HCT116 (cell line): ENCODE measurements around the gene XDH. TPM values are rescaled to one million over a fixed set of nuclear protein-coding genes. Genes with fewer than 3 reads are reported as not detected.

Experiments used
- ATAC-seq: fragments of 200-7000 bp; cut with Tn5 transposase; 2 replicates; pipeline ENCODE4 v1.9.1; 2020; ENCODE audit warnings: mild to moderate bottlenecking, moderate library complexity
- BruUV-seq: library from RNA; stranded (reverse); fragments of 400-500 nt; replicated peaks from 2 replicates; lab custom pipeline; 2021; lab: Mats Ljungman, UMichigan
- CTCF ChIA-PET: fragments of 300-600 bp; sonication (Branson Sonifier 250); formaldehyde crosslinking; loops from one replicate; lab custom pipeline; 2021; ENCODE audit warnings: antibody characterized with exemption; lab: Charles Lee
- POLR2A ChIA-PET: fragments of 300-600, 350-600 bp; sonication (Branson Sonifier 250); formaldehyde crosslinking; loops from one replicate; lab custom pipeline; 2021; ENCODE audit warnings: antibody characterized with exemption; lab: Charles Lee
- RAD21 ChIA-PET, 2 experiments: fragments of 300-600 bp; sonication (Branson Sonifier 250); formaldehyde crosslinking; loops; one replicate each; lab custom pipeline; 2023; ENCODE audit warnings: low total read pairs in 2 of 2; ENCODE audit not compliant: uncharacterized antibody in 2 of 2, unreplicated experiment in 2 of 2, low non-redundant PET in 1 of 2; lab: Charles Lee
- DNase-seq: peaks from one replicate; pipeline ENCODE4 v3.0.0-alpha.2; 2010; ENCODE audit warnings: low read depth, low spot score
- H2AFZ ChIP-seq: fragments of 200-600 bp; shearing (Covaris generic), sonication (generic); 2 replicates; pipeline ENCODE4 v1.6.1; 2017; ENCODE audit warnings: low read depth, mixed run types, mixed read lengths, antibody characterized with exemption, low read length; ENCODE audit not compliant: poor library complexity, severe bottlenecking
- H3K27ac ChIP-seq: 2 replicates; pipeline ENCODE4 v1.5.1; 2012; ENCODE audit warnings: low read depth, low read length
- H3K27me3 ChIP-seq: fragments of 200-600 bp; sonication (generic); 2 replicates; pipeline ENCODE4 v1.6.1; 2016; ENCODE audit warnings: mixed run types, low read length, mixed read lengths; ENCODE audit not compliant: insufficient read depth
- H3K36me3 ChIP-seq, 2 experiments: fragments of 200-500 bp in 1 of 2; fragments of 200-600 bp in 1 of 2; sonication (Bioruptor generic) in 1 of 2; sonication (generic) in 1 of 2; 2 replicates each; pipeline versions ENCODE4 v1.5.1 to v1.6.1; 2014 to 2016; ENCODE audit warnings: low read length in 2 of 2, inconsistent platforms in 1 of 2, mixed read lengths in 1 of 2, mixed run types in 1 of 2; ENCODE audit not compliant: insufficient read depth in 2 of 2, control insufficient read depth in 1 of 2
- H3K4me1 ChIP-seq, 2 experiments: fragments of 200-600 bp in 1 of 2; sonication (generic) in 1 of 2; 2 replicates each; pipeline versions ENCODE4 v1.5.1 to v1.6.1; 2012 to 2017; ENCODE audit warnings: low read length in 2 of 2, inconsistent platforms in 1 of 2, mild to moderate bottlenecking in 1 of 2, mixed read lengths in 1 of 2, mixed run types in 1 of 2, moderate library complexity in 1 of 2; ENCODE audit not compliant: insufficient read depth in 2 of 2, control insufficient read depth in 1 of 2
- H3K4me2 ChIP-seq: fragments of 200-600 bp; sonication (generic); 2 replicates; pipeline ENCODE4 v1.6.1; 2017; ENCODE audit warnings: mixed run types, low read length, mixed read lengths
- H3K4me3 ChIP-seq, 2 experiments: fragments of 200-600 bp in 1 of 2; sonication (generic) in 1 of 2; replicated peaks in 1 of 2; 2 replicates each; pipeline ENCODE4 v1.5.1; 2011 to 2016; ENCODE audit warnings: low read length in 2 of 2, control low read depth in 1 of 2, low read depth in 1 of 2, mild to moderate bottlenecking in 1 of 2, mixed read lengths in 1 of 2, mixed run types in 1 of 2
- H3K79me2 ChIP-seq: fragments of 200-600 bp; sonication (generic); 2 replicates; pipeline ENCODE4 v1.6.1; 2017; ENCODE audit warnings: mild to moderate bottlenecking, mixed run types, low read length, moderate library complexity, mixed read lengths; ENCODE audit not compliant: insufficient read depth
- H3K9ac ChIP-seq: fragments of 200-600 bp; sonication (generic); 2 replicates; pipeline ENCODE4 v1.6.1; 2016; ENCODE audit warnings: low read length, mixed read lengths
- H3K9me2 ChIP-seq: fragments of 200-600 bp; sonication (generic), shearing (Covaris generic); 2 replicates; pipeline ENCODE4 v1.6.1; 2017; ENCODE audit warnings: mixed run types, mild to moderate bottlenecking, moderate library complexity; ENCODE audit not compliant: insufficient read depth
- H3K9me3 ChIP-seq, 2 experiments: fragments of 200-500 bp in 1 of 2; fragments of 200-600 bp in 1 of 2; sonication (Bioruptor generic) in 1 of 2; sonication (generic) in 1 of 2; 2 replicates each; pipeline ENCODE4 v1.6.1; 2014 to 2017; ENCODE audit warnings: low read length in 2 of 2, mixed read lengths in 2 of 2, inconsistent platforms in 1 of 2, low read depth in 1 of 2, mild to moderate bottlenecking in 1 of 2, mixed run types in 1 of 2, moderate library complexity in 1 of 2; ENCODE audit not compliant: control insufficient read depth in 1 of 2, insufficient read depth in 1 of 2
- H4K20me1 ChIP-seq: fragments of 200-600 bp; sonication (generic), shearing (Covaris generic); 2 replicates; pipeline ENCODE4 v1.6.1; 2017; ENCODE audit warnings: mixed run types, mild to moderate bottlenecking, moderate library complexity; ENCODE audit not compliant: insufficient read depth
- ATF3 ChIP-seq: IDR thresholded peaks from 2 replicates; pipeline ENCODE4 v1.6.1; 2012
- CBX3 ChIP-seq: IDR thresholded peaks from 2 replicates; pipeline ENCODE4 v1.6.1; 2012; ENCODE audit warnings: low read depth
- CEBPB ChIP-seq: IDR thresholded peaks from 2 replicates; pipeline ENCODE4 v1.6.1; 2012; ENCODE audit warnings: low read depth
- EGR1 ChIP-seq: IDR thresholded peaks from 2 replicates; pipeline ENCODE4 v1.6.1; 2012; ENCODE audit warnings: low read depth
- FOSL1 ChIP-seq: IDR thresholded peaks from 2 replicates; pipeline ENCODE4 v1.6.1; 2012; ENCODE audit warnings: low read depth
- JUND ChIP-seq: IDR thresholded peaks from 2 replicates; pipeline ENCODE4 v1.6.1; 2012
- RAD21 ChIP-seq: IDR thresholded peaks from 2 replicates; pipeline ENCODE4 v1.6.1; 2012; ENCODE audit warnings: low read depth, mild to moderate bottlenecking
- SRF ChIP-seq: IDR thresholded peaks from 2 replicates; pipeline ENCODE4 v1.6.1; 2012; ENCODE audit warnings: low read depth
- TCF7L2 ChIP-seq: IDR thresholded peaks from 2 replicates; pipeline ENCODE4 v1.7.0; 2011; ENCODE audit warnings: borderline replicate concordance, inconsistent platforms; ENCODE audit not compliant: insufficient read depth, insufficient read length; ENCODE audit errors: extremely low read depth
- YY1 ChIP-seq: IDR thresholded peaks from 2 replicates; pipeline ENCODE4 v1.6.1; 2011; ENCODE audit warnings: low read length, low read depth, moderate library complexity, mild to moderate bottlenecking; ENCODE audit not compliant: insufficient replicate concordance; ENCODE audit errors: extremely low read depth
- ZBTB33 ChIP-seq: IDR thresholded peaks from 2 replicates; pipeline ENCODE4 v1.6.1; 2011; ENCODE audit warnings: mild to moderate bottlenecking, low read length, moderate library complexity; ENCODE audit not compliant: insufficient replicate concordance; ENCODE audit errors: extremely low read depth
- ZFX ChIP-seq: fragments of 450-650 bp; IDR thresholded peaks from 2 replicates; pipeline ENCODE4 v1.6.1; 2017
- ZNF274 ChIP-seq: fragments of 200-500 bp; sonication (Bioruptor generic); IDR thresholded peaks from 2 replicates; pipeline ENCODE4 v1.6.1; 2014; ENCODE audit warnings: mild to moderate bottlenecking, low read depth, low read length, inconsistent platforms
- intact Hi-C: fragments of 100-400 bp; cut with micrococcal nuclease; formaldehyde crosslinking; loops from 2 replicates; pipeline ENCODE4 v1.10.0; 2022
- total RNA-seq: library from RNA; stranded (reverse); gene quantifications from one replicate; pipeline ENCODE4 v1.2.1, GENCODE V29; 2021; ENCODE audit not compliant: unreplicated experiment

XDH gene
- total RNA-seq, 1 experiment from 2014 or later: 0.15 TPM

GRCh38 chr2:31378791-31379501, 35.6 kb downstream of the XDH start:
- CTCF ChIA-PET: no interaction called here
- H3K4me3 ChIP-seq: no peak overlapping the region
- no peak for DNase-seq
- H4K20me1 ChIP-seq: no peaks in the 10 kb centered on the region
- POLR2A ChIA-PET: no interaction called here
- intact Hi-C loops: no loop called here
- peaks cover 2 to 13% of the 10 kb centered on the region in 2 experiments; a peak in 2 of 4 replicates for H3K4me1 ChIP-seq
- H3K9me3 ChIP-seq: no peaks in the 10 kb centered on the region
- ATAC-seq: no peak
- no peak overlapping the region for H3K27ac ChIP-seq
- RAD21 ChIA-PET: no interaction called here
- no peak overlapping the region for H3K9ac ChIP-seq
- no peak overlapping the region for H3K4me2 ChIP-seq
- no peaks in the 10 kb centered on the region for H3K9me2 ChIP-seq
- no peaks in the 10 kb centered on the region for H3K79me2 ChIP-seq
- no peaks in the 10 kb centered on the region for H3K27me3 ChIP-seq
- H2AFZ ChIP-seq: no peak overlapping the region
- no peak for TF ChIP-seq ZNF274
- no peak for TF ChIP-seq SRF
- no peak for TF ChIP-seq FOSL1
- TF ChIP-seq ZFX: no peak
- TF ChIP-seq TCF7L2: no peak
- TF ChIP-seq CBX3: no peak
- TF ChIP-seq EGR1: no peak
- TF ChIP-seq YY1: no peak
- no peak for TF ChIP-seq RAD21
- no peak for TF ChIP-seq ATF3
- TF ChIP-seq JUND: no peak
- no peak for TF ChIP-seq CEBPB
- no peak for TF ChIP-seq ZBTB33
- no TSS peak for BruUV-seq
- no peaks in the 10 kb centered on the region for H3K36me3 ChIP-seq
